Peyer's patch (tissue), 4 donors: ENCODE measurements around the gene CDH26. TPM values are rescaled to one million over a fixed set of nuclear protein-coding genes. Genes with fewer than 3 reads are reported as not detected.

Source experiments
- DNase-seq, 3 donors: peaks; one replicate each; pipeline ENCODE4 v3.0.0-alpha.2; 2017 to 2019
- H3K27ac ChIP-seq, 4 donors: fragments of 200-600 bp; sonication (generic); one replicate each; pipeline ENCODE4 v1.5.1; 2016 to 2019
- H3K27me3 ChIP-seq, 2 donors: fragments of 200-600 bp; sonication (generic); one replicate each; pipeline ENCODE4 v1.5.1; 2019
- H3K36me3 ChIP-seq, 3 donors: fragments of 200-600 bp; sonication (generic); one replicate each; pipeline ENCODE4 v1.5.1; 2016 to 2019
- H3K4me1 ChIP-seq, 4 donors: fragments of 200-600 bp; sonication (generic); one replicate each; pipeline ENCODE4 v1.5.1; 2016 to 2019
- H3K4me3 ChIP-seq, 4 donors: fragments of 200-600 bp; sonication (generic); 1 replicate in 3 of 4; 2 replicates in 1 of 4; pipeline ENCODE4 v1.5.1; 2016 to 2019; ENCODE audit warnings: mild to moderate bottlenecking in 1 of 4
- H3K9me3 ChIP-seq, 4 donors: fragments of 200-600 bp; sonication (generic); one replicate each; pipeline ENCODE4 v1.5.1; 2016 to 2019; ENCODE audit warnings: mild to moderate bottlenecking in 1 of 4
- CTCF ChIP-seq, 6 experiments: fragments of 450-650 bp in 4 of 6; fragments of 200-600 bp in 2 of 6; sonication (generic) in 1 of 6; IDR thresholded peaks; one replicate each; pipeline ENCODE4 v1.5.1; 2017 to 2019; ENCODE audit warnings: antibody characterized with exemption in 6 of 6, mild to moderate bottlenecking in 3 of 6, moderate library complexity in 1 of 6
- POLR2A ChIP-seq, 2 donors: fragments of 450-650 bp; IDR thresholded peaks; one replicate each; pipeline ENCODE4 v1.5.1; 2017; ENCODE audit warnings: antibody characterized with exemption in 2 of 2, mild to moderate bottlenecking in 2 of 2, moderate library complexity in 2 of 2
- total RNA-seq, 4 donors: library from RNA; depleted of rRNA; stranded (reverse); fragments of >200 nt; gene quantifications; one replicate each; pipeline ENCODE4 v1.1.0, GENCODE V29; 2016

Gene CDH26
- total RNA-seq, 4 donors from 2014 or later: 0.88 to 9.8 (median 2.1) TPM

DNA sequence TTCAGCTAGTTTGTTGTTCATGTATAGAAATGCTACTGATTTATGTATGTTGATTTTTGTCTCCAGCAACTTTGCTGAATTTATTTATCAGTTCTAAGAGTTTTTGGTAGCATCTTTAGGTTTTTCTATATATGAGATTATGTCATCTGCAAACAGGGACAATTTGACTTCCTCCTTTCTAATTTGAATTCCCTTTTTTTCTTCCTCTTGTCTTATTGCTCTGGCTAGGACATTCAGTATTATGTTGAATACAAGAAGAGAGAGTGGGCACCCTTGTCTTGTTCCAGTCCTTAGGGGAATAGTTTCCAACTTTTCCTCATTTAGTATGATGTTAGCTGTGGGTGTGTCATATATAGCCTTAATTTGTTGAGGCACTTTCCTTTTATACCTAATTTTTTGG is 58.2 kb downstream of the CDH26 start:
- no peaks in the 10 kb centered on the region for H3K27me3 ChIP-seq
- no peak overlapping the region for H3K4me3 ChIP-seq
- DNase-seq: no peak
- H3K9me3 ChIP-seq: no peaks in the 10 kb centered on the region
- TF ChIP-seq CTCF (IDR thresholded peaks at IDR 0.05) (no peak), POLR2A (IDR thresholded peaks at IDR 0.05) (no peak)
- H3K27ac ChIP-seq: no peak overlapping the region
- H3K4me1 ChIP-seq: no peaks in the 10 kb centered on the region
- no peaks in the 10 kb centered on the region for H3K36me3 ChIP-seq

- no peak overlapping the region for H3K27ac ChIP-seq
- H3K36me3 ChIP-seq: no peaks in the 10 kb centered on the region
- H3K27me3 ChIP-seq: no peaks in the 10 kb centered on the region
- no peaks in the 10 kb centered on the region for H3K4me1 ChIP-seq
- TF ChIP-seq CTCF (IDR thresholded peaks at IDR 0.05): no peak
- no peak for TF ChIP-seq POLR2A (IDR thresholded peaks at IDR 0.05)
- no peak for DNase-seq
- no peak overlapping the region for H3K4me3 ChIP-seq
- no peaks in the 10 kb centered on the region for H3K9me3 ChIP-seq
Observed at GRCh38 chr20:60020251-60020650, 62.0 kb downstream of the CDH26 start.

DNA sequence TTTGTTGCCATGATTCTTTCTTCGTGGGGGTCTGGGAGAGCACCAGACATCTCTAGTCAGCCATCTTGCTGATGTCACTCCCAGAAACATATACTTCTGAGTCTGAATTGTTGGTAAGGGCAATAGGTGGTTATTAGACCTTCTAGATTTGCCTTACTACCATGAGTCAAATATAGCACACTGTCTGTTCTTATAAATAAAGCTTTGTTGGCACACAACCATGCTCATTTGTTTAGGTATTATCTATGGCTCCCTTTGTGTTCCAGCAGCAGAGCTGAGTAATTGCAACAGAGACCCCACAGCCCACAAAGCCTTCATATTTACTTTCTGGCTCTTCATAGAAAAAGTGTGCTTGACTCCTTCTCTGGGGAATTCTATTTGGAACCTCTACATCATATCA is 62.9 kb downstream of the CDH26 start:
- Histone ChIP-seq H3K27me3 (no peaks in the 10 kb centered on the region), H3K36me3 (no peaks in the 10 kb centered on the region), H3K4me1 (no peaks in the 10 kb centered on the region), H3K9me3 (no peaks in the 10 kb centered on the region), H3K4me3 (no peak overlapping the region), H3K27ac (no peak overlapping the region)
- no peak for DNase-seq
- TF ChIP-seq CTCF (IDR thresholded peaks at IDR 0.05): no peak
- no peak for TF ChIP-seq POLR2A (IDR thresholded peaks at IDR 0.05)

- no peak for DNase-seq
- Histone ChIP-seq H3K36me3 (no peaks in the 10 kb centered on the region), H3K9me3 (no peaks in the 10 kb centered on the region), H3K27me3 (no peaks in the 10 kb centered on the region), H3K4me1 (no peaks in the 10 kb centered on the region), H3K4me3 (no peak overlapping the region), H3K27ac (no peak overlapping the region)
- TF ChIP-seq CTCF (IDR thresholded peaks at IDR 0.05): no peak
- no peak for TF ChIP-seq POLR2A (IDR thresholded peaks at IDR 0.05)
Observed at GRCh38 chr20:60022849-60023248, 64.6 kb downstream of the CDH26 start.

DNA sequence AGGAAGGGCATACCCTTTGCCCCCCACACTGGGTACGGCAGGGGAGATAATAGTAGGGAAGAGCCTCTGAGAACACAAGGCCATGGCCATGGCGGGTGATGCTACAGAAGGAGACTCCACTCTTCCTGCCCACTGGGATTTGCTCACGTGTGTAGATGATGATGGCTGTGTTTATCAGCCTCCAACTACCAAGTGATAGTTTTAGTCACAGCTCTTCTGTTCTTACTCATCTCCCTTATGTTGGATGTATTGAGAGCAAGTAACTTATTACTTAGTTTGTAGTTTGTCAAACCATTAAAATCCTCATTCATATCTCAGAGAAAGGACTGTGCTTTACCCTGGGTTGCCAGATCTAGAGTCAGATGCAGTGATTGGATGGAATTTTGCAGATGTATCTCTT is 66.0 kb downstream of the CDH26 start:
- DNase-seq: no peak
- no peaks in the 10 kb centered on the region for H3K9me3 ChIP-seq
- no peak for TF ChIP-seq POLR2A (IDR thresholded peaks at IDR 0.05)
- no peak for TF ChIP-seq CTCF (IDR thresholded peaks at IDR 0.05)
- H3K27ac ChIP-seq: no peak overlapping the region
- no peaks in the 10 kb centered on the region for H3K4me1 ChIP-seq
- no peak overlapping the region for H3K4me3 ChIP-seq
- H3K27me3 ChIP-seq: no peaks in the 10 kb centered on the region
- no peaks in the 10 kb centered on the region for H3K36me3 ChIP-seq

- no peak for DNase-seq
- TF ChIP-seq CTCF (IDR thresholded peaks at IDR 0.05) (no peak), POLR2A (IDR thresholded peaks at IDR 0.05) (no peak)
- H3K4me1 ChIP-seq: no peaks in the 10 kb centered on the region
- no peaks in the 10 kb centered on the region for H3K36me3 ChIP-seq
- no peak overlapping the region for H3K27ac ChIP-seq
- H3K27me3 ChIP-seq: no peaks in the 10 kb centered on the region
- no peaks in the 10 kb centered on the region for H3K9me3 ChIP-seq
- no peak overlapping the region for H3K4me3 ChIP-seq
Observed at GRCh38 chr20:60024801-60025200, 66.6 kb downstream of the CDH26 start.
